HG02885 (cell line): Measurements from ENCODE around the gene MAP3K7CL.

Experiments used
- ATAC-seq: cut with Tn5 transposase; IDR thresholded peaks from one replicate; pipeline ENCODE4 v1.9.1; 2021; ENCODE audit warnings: mild to moderate bottlenecking; ENCODE audit not compliant: unreplicated experiment, poor library complexity

Gene MAP3K7CL

DNA sequence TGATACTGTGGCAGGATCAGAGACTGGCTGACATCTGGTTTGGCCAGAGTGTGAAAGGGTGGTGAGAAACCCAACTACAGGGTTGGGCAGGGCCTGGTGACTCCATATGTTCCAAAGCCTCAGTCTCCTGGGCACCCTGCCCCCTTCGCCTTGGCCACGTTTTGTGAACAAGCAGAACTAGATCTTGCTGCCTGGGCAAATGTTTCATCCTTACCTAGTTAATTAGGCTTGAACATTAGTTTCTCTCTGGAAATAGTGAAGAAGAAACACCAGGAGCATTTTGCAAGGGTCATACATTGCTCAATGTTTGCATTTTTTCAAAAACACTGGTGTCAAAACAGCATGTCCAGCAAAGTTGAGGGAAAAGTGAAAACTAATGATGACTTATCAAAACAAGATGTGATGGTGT lies 60.5 kb downstream of the MAP3K7CL start:
- no peak for ATAC-seq

DNA sequence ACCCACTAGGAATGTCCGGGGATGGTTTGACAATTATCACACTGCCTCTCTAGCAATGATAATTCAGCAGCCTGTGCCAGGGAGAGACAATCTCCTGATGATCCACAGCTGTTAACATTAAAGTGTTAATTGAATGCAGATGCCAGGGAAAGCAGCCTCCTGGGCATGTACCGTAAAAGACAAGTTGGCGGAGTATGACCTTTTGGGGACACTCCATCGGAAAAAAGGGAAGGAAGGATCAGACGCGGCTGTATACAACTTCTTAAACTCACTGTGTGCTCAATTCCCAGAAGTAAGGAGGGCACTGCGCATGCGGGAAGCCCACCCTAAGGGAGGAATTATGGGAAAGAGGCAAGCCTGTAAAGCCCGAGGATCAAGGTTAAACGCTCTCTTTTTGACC lies 62.6 kb downstream of the MAP3K7CL start:
- ATAC-seq = no peak

DNA sequence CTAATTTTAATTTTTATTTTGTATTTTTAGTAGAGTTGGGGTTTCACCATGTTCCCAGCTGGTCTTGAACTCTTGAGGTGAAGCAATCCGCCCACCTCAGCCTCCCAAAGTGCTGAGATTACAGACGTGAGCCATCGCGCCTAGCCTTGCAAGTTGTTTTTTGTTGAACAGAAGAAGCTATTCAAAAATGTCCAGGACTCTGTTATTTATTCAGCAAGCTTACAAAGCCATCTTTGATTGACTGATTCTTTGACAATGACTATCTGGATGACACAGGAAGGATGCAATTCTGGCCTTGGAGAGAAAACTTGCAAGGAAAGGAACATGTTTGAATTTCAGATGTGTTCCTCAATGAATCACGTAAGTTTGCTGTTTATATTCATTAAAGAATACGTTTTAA lies 63.5 kb downstream of the MAP3K7CL start:
- no peak for ATAC-seq

DNA sequence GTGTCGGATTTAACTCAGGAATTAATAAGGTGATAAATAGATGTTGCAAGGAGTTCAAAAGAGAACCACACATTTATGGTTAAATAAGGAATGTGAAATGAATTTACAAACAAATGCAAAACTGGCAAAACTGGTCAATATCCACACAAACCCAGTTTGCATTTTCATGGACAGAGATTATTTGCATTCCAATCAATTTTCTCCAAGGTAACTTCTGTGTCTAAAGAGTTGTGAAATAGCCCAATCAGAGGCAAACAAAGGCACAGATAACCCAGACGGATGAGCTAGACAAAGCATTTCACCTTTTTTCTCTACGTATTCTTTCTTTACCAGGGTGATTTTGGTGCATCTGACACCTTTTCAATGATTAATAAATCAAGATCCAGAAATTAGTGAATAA lies 63.9 kb downstream of the MAP3K7CL start:
- ATAC-seq = no peak

DNA sequence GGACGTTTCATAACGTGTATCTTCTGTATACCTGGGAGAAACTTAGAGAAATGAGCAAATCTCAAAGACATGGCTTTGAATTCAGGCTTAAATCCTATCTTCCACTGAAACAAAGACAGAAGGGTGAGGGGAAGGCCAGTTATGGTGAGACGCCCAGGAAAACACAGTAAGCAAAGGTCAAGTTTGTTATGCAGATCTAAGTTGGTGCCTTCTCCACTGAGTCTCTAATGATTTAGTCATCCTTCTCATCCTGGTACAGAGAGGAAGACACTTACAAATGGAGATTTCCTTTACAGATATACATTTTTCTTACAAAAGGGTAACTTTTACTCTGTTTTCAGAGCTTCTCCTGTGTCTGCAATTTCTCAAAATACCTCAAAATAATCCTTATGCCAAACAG lies 64.4 kb downstream of the MAP3K7CL start:
- ATAC-seq = no peak

DNA sequence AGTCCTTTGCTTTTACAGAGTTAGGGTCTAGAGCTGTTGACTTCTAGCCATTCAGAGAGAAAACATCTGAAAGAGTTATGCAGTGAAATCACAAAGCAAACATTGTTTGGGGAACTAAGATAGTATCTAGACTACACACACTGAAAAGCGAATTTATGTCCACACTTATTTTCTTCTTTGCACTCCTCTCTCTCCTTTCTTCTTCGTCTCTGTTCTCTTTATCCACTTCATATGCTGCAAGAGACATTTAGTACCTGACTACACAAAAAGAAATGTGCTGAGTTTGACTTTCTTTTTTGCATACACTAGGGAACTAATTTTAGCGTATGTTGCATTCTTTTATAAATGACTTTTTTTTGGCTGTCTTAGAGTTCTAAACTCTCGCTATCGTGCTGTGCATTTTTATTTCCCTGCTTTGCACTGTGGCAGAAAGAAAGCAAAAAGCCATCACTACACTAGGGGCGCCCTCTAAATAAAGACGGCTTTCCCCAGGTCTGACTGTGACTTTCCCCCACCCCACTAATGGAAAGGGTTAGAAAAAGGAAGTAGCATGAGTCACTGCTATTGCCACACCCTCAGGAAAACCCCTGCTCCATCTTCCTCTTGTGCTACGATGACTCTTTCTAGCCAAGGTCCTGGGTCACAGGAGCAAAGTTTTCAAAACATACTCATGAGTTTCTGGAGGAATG lies 65.7 kb downstream of the MAP3K7CL start:
- peak; percentile 99 for ATAC-seq

DNA sequence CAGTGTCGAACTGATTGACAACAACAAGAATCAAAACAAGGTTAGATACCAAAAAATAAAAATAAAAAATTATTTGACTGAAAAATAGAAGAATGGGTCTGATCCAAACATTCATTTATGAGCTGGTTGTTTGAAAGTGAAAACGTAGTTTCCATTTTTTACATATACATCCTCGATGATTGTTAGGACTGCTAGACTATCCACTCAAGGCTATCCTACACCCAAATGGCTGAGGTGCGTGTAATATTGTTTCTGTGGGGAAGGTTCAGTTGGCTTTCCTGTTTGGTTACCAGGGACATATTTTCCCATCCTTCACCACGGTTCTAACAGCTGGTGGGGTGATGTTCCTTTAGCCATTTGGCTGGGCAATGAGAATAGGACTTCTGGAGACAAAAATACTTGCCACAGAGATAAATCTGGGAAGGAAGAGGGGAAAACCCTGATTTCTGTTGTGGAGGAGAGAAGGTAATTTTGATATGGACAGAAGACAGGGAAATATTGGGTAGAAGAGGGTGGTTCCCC lies 66.3 kb downstream of the MAP3K7CL start:
- ATAC-seq = peak; percentile 25

DNA sequence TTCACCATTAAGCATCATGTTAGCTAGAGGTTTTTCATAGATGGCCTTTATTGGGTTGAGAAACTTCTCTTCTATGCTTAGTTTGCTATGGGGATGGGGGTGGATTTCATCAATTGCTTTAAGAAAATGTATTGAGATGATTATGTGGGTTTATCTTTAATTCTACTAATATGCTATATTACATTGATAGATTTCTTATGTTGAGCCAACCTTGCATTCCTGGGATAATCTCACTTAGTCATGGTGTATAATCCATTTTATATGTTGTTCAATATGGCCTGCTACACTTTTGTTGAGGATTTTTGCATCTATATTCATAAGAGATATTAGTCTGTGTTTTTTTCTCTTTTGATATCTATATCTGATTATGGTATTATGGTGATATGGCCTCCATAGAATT lies 70.7 kb downstream of the MAP3K7CL start:
- ATAC-seq = no peak

DNA sequence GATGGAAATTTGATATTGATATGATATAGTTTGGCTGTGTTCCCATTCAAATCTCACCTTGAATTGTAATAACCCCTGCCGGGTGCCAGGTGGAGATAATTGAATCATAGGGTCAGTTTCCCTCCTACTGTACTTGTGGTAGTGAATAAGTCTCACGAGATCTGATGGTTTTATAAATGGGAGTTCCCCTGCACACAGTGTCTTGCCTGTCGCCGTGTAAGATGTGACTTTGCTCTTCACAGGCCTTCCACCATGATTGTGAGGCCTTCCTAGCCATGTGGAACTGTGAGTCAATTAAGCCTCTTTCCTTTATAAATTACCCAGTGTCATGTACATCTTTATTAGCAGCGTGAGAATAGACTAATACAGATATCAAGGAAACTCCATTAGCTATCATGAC lies 74.6 kb downstream of the MAP3K7CL start:
- no peak for ATAC-seq

DNA sequence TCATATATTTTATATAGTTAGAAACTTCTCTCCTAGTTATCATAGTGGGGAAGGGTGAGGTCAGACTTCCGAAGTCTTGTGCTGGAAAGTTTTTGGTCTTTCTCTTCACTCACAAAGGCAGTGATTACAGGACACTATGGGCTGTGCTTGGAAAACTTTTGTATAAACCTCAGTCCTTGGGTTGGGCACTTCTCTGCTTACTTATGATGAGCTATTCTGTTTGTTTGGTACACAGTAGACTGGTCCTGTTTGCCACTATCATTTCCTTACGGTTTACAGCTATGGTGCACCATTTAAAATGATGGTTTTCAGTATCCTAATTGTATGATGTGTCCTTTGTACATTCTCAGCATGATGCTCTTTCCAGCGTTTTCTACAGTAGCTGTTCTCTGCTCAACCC lies 75.5 kb downstream of the MAP3K7CL start:
- ATAC-seq = no peak

DNA sequence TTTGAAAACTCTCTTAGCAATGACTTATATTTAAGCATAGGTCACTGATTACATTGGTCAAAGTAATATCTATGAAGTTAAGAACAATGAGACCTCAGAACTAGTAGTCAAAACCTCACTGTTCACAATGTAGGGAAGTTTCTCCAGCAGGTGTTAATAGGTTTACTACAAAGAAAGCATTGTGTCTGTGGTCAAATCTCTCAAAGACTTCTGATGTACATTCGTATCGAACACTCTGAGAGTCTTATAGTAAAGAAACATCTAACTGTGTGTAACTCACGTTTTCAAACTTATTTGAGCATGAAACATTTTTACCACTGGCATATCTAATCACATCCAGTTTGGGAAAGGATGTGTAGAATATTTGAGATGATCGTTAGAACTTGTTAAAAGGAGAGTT lies 76.0 kb downstream of the MAP3K7CL start:
- no peak for ATAC-seq

DNA sequence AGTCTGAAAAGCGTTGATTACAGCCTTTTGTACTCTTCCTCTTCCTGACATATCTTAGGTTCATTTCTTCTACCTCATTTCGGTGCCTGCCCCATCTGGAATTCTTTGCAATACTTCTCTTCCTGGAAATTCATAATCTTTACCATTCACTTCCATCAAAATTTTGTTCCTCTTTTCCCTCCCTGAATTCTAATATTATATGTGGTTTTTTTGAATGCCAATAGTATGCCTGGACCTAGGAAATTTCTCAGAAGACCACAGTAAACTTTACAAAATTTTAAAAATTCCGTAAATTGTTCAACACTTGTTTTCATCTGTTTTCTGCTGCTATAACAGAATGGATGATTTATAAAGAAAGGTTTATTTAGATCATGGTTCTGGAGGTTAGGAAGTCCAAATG lies 76.8 kb downstream of the MAP3K7CL start:
- ATAC-seq = no peak

DNA sequence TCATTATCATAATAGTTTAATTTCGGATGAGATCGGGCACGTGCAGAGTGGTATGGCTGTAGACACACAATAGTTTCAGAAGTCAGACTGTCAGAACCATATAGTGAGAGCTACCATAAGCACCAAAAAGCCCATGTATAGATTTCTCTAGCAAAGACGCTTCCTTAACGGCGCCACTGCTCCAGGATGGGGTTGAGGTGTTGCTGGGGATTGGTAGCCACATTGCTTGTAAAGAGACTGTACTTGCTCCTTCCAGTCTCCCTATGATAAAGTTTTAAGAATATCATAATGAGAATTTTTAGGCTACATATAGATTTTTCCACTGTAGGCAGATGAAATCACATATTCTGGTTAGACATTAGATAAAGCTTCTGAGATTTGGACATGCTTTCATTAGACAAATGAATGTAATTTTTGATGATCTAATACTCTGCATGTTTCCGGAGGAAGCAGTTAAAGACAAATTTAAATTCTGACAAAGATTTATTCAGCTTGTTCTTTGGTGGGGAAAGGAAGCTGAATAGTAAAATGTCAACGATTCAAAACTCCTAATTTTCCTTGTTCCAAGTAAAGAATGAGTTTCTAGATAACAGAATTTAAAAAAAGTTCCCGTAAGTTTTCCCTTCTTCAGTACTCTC lies 77.7 kb downstream of the MAP3K7CL start:
- ATAC-seq = no peak

DNA sequence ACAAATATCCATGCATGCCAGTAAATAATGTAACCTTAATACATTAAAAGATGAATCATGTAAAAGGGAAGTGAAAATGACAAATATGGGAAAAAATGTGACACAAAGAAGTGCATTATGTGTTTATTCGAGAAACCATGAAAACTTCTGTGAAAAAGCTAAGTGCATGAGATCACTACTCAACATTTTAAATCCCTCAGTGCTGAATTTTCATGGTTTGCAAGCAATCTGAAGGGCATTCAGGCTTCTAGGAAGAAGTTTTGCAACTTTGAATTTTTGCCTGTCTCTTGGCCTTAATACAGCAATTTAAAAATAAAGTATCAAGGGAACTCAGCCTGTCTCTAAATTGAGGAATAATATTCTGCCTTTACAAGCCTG lies 78.2 kb downstream of the MAP3K7CL start:
- no peak for ATAC-seq

DNA sequence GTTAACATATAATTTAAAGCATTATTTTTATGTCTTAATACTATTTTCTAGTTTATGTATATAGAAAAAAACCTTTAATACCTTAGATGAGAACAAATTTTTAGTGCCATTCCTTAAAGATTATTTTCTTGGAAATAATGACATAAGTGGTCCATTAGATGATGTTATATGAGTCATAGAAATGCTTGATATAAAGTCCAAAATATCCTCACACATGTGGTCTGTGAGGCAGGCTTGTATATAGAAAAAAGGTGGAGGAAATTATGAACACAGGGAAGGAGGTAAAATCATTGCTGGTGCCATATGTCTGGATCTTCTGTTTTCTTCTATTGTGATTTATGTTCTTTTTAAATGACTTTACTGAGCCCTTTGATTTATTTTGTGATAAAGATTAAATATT lies 79.3 kb downstream of the MAP3K7CL start:
- ATAC-seq = no peak

DNA sequence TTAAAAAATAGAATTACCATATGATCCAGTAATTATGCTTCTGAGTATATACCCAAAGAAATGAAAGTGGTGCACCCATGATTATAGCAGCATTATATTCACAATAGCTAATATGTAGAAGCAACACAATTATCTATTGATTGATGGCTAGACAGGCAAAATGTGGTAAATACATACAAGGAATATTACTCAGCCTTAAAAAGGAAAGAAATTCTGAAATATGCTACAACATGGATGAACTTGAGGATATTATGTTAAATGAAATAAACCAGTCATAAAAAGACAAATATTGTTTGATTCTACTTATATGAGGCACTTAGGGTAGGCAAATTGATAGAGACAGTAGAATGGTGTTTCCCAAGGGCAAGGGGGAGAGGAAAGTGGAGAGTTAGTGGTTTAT lies 80.8 kb downstream of the MAP3K7CL start:
- no peak for ATAC-seq

DNA sequence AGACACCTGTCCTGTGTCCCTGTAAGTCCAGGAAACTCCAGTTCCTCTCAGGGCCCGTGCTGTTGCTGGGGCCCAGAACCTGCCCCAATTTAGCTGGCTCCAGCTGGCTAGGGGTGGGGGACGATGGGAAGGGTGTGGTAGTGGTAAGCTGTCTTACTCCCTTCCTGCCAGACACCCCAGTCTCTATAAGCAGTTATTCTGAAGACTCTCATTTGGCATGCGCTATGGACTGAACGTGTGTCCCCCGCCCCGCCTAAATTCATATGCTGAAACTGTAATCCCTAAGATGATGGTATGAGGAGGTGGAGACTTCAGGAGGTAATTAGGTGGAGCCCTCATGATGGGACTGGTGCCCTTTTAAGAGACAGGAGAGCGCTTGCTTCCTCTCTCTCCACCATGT lies 82.0 kb downstream of the MAP3K7CL start:
- ATAC-seq = no peak

DNA sequence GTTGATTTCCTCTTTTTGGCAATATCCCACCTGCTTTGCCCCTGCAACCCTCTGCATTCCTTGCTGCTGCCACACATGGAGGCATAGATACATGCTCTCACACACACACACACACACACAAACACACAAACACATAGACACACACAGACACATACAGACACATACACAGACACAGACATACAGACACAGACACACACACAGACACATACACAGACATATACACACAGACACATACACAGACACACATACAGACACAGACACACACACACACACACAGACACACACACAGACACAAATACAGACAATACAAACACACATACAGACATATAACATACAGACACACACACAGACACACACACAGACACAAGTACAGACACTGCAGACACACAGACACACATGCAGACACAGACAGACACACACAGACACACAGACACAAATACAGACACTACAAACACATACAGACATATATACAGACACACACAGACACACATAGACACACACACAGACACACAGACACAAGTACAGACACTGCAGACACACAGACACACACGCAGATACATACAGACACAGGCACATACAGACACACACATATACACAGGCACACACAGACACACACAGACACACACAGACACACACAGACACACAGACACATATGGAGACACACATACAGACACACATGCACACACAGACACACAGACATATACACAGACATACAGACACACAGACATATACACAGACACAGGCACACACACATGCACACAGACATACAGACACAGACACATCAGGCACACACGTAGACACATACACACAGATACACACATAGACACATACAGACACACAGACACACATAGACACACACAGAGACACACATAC lies 83.3 kb downstream of the MAP3K7CL start:
- ATAC-seq = no peak

DNA sequence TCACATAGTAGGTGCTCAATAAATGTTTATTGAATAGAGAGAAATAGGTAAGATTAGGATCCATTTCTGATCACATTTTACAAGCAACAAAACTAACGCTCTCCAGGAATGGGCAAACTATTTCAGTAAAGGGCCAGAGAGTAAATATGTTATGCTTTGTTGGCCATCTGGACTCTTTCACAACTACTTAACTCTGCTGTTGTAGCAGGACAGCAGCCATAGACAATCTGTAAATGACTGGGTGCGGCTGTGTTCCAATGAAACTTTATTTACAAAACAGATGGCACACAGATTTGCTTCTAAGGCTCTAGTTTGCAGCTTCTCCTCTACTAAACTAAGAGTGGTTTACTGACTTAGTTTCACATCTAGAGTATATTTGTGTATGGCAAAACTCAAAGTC lies 85.3 kb downstream of the MAP3K7CL start:
- no peak for ATAC-seq

DNA sequence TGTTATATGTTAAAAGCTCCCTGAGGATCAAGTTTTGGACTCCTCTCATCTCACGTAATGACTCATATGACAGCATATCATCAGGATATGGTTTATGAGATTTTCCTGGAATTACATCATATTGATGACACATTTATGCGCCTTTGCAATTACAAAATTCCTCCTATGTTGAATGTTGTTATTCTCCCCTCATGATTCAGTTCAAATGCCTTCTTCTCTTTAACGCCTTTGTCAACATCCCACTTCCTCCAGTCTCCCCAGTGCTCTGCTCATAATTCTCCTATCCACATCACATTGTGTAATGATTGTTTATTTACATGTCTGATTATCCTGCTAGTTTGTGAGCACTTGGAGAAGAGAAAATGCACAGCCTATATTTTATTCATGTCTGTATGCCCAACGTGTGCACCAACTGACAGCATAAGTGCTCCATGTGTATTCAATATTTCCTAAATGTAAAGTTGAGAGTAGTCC lies 87.4 kb downstream of the MAP3K7CL start:
- no peak for ATAC-seq

DNA sequence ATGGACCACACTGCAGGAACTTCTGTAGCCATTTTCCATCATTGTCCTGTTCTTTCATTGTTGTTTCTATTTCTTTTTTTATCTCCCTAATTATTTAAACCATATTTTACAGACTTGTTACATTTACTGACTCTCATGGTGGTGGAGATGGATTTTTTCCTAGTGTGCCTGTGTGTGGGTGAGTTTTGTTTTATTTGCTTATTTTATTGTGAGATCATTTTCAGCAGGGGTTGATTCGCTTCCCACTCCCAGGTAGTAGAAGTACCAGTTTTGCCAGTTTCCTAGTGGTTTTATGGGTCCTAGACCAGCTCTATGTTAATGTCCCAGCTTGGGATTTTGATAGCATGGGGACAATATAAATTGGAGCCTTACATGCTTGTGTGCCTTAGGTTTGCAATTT lies 88.3 kb downstream of the MAP3K7CL start:
- no peak for ATAC-seq
